LNCAP (cell line): Measurements from ENCODE around the gene ATP1B1.
A peak's percentile ranks its signal among the peaks of the same experiment; 100 is the strongest.

Experiments
- TF ChIP-seq, protein P1 (sequence below): fragments of 450-650 bp; IDR thresholded peaks from 2 replicates; pipeline ENCODE4 v1.5.1; 2017; ENCODE audit warnings: mild to moderate bottlenecking

ATP1B1 gene

DNA sequence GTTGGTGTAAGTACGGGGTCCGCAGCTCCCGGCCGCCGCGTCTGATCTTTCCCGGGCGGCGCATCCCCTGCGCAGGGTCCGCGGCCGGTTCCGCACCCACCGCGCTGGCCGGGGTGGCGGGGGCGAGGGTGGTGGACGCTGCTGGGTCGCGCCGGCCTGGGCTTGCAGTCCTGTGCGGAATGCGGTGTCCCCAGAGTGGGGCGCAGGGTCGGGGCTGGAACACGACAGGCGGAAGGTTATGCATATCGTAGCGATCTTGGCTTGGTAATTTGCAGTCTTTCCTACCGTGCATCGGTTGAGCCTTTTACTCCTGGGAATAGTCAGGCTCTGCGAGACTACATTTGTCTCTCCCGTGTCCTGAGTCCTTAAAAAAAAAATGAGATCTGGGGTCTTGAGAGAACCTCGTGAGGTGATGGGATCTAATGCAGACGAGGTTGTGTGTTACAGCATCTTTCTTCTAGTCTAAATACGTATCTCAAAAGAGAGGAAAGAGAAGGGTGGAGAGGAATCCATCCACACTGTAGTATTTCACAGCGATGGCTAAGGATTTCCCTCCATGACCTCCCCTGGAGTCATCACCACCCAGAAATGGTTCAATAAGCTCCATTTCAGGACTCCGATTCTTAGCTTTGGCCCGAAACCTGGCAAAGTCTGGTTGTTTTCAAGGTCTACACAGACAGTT lies 572 bp downstream of the ATP1B1 start:
- TF ChIP-seq, protein P1, sequence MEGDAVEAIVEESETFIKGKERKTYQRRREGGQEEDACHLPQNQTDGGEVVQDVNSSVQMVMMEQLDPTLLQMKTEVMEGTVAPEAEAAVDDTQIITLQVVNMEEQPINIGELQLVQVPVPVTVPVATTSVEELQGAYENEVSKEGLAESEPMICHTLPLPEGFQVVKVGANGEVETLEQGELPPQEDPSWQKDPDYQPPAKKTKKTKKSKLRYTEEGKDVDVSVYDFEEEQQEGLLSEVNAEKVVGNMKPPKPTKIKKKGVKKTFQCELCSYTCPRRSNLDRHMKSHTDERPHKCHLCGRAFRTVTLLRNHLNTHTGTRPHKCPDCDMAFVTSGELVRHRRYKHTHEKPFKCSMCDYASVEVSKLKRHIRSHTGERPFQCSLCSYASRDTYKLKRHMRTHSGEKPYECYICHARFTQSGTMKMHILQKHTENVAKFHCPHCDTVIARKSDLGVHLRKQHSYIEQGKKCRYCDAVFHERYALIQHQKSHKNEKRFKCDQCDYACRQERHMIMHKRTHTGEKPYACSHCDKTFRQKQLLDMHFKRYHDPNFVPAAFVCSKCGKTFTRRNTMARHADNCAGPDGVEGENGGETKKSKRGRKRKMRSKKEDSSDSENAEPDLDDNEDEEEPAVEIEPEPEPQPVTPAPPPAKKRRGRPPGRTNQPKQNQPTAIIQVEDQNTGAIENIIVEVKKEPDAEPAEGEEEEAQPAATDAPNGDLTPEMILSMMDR, result no peak

DNA sequence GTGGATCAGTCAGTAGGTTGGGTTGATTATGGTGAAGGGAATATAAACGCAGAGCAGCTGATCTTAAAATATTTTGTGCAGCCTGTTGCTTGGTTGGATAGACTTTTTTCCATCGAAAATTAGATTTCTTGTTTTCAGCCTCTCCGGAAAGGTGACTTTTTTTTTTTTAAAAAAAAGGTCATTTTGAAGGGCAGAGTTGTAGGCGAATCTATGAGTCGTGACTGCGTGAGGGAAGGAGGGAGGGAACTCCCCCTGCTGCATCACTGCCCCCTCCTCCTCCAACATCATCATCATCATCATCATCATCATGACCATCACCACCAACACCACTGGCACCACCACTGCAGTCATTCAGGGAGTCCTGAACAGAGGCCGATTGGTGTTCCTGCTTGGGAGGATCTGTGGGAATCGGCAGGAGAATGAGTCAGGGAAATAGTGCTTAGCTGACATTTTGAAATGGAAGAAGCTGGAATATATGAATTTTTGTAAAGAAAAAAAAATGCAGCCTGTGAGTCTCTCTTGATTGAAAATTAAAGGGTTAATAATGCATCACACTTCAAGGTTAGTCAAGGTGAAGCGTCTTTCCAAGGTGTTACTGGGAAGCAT lies 1.2 kb downstream of the ATP1B1 start:
- TF ChIP-seq, protein P1, result no peak

DNA sequence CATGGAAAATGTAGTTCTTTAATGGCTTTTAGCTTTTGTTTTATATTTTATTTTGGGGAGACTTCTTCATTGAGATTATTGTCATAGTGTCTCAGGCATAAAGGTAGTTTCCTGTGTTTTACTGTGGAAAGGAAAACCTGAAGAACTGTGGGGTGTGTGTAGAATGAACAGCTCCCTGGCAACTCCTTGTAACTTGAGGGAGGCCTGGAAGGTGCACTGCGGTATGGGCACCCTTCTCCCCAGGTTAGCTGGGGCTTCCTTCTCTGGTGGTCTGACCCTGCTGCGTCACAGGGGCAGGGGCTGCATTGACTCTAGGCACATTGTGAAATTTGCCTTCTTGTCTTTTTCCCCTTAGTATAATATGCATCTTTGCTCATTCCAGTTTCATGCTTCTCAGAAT lies 1.7 kb downstream of the ATP1B1 start:
- TF ChIP-seq, protein P1, result no peak

DNA sequence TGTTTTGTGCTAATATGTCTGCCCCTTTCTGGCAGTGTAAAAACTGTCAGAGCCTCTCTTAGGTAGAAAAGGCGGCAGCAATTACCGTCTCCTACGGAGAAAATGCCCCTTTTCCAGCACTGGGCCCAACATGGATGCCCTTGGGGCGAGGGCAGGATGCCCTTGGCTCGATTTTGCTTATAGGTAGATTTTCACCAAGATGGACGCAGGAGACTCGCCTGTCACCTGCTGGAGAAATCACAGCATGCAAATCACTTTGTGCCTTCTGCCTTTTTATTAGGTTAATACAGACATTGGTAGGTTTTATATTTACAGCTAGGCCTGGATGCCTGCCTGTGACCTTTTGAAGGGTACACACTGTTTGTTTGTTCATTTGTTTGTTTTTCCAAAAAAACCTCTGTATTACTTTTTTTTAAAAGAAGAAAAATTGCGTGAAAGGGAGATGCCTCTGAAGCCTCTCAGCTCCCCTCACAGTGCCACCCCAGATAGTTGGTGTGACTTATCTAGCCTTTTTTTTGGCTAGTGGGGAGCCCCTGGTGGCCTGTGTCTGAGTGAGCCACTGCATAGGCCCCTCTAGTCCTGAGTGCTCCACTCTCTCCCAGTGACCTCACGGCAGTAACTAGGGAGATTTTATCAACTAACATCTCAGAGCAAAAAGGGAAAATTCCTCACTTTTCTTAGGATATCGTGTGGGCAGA lies 2.5 kb downstream of the ATP1B1 start:
- TF ChIP-seq, protein P1, result peak; percentile 77

DNA sequence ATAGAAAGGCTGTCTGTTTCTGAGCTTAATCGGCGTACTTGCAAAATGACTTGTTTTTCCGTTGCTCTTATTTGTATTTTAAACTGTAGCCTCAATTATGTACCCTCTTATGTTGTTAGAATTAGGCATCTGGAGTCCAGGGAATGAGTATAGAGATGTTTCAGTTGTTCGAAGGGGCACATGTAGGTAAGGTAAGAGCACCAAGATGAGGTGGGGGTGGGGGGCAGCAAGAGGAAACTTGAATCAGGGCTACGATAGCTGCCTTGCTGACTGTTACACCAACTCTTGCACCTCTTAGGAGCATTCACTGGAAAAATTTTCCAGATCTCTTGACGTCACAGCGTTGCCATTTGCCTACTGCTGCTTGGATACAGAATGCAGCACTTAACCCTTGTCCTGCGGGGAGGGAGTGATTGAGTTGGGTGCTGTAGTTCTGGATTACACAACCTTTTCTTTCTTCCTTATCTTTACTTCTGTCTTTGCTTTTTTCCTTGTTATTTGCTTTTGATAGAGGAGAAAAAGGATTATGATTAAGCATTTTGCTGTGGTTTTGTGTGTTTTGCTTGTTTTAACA lies 3.2 kb downstream of the ATP1B1 start:
- TF ChIP-seq, protein P1, result no peak

DNA sequence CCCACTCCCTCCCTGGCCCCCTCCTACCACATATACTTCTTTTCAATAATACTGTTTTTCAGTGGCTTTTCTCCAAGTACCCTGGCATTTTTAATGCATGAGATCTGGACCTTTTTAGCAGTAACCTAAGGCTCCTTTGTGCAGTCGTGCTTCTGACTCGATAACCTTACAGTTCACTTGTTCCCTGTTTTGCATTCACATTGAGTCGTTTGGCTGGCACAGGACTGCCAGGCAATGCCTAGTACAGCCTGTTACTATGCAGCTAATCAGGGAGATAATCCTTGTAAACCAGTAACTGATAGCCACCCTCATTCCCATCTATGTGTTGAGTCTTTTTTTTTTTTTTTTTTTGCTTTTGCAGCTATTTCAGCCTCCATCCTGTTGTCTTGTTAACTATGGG lies 3.7 kb downstream of the ATP1B1 start:
- TF ChIP-seq, protein P1, result no peak

DNA sequence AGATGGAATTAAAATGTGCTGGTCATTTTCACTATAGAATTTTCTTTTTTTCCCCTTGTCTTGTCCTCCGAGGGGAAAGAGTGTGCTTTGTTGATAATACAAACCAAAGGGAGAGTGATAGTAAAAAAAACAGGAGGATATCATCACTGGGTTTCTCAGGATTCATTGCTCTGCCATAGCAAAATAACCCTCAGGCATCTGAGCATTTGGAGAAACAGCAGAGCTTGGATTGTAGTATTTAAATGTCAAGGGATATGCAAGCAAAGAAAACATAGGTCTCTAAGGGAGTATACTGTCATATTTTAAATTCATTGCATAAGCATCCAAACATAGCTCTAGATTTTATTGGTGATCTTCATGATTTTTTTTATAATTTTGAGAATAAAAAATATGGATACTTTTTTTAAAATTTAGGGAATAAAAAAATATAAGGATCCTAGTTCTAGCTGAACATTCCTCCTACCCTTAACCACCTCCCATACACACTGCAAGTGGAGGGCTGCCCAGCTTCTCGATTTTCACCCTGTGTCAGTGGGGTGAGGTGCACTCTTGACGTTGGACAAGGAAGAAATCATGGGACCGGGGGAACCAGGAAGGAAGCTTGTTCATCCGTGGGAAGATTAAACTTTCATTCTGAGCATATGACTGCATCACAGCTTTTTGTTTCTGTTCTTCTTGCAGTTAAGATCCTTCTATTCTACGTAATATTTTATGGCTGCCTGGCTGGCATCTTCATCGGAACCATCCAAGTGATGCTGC lies 4.4 kb downstream of the ATP1B1 start:
- TF ChIP-seq, protein P1, result no peak
